ENCODE measurements around the gene CDK1.

The CDK1 gene

GRCh38 chr10:60798870-60799269 is 20.6 kb downstream of the CDK1 start:
- no peaks in the 10 kb centered on the region for H3K27me3 ChIP-seq (ENCODE audit: insufficient read depth, poor library complexity, severe bottlenecking)
- no peak overlapping the region for H3K27ac ChIP-seq (replicated peaks)
- DNase-seq (ENCODE audit: low read depth in 1 of 2, low spot score in 1 of 2): no peak
- no peak overlapping the region for H3K4me3 ChIP-seq (replicated peaks; ENCODE audit: insufficient read depth, low read length)
- TF ChIP-seq REST (IDR thresholded peaks at IDR 0.05; ENCODE audit: insufficient replicate concordance, low read depth) (no peak), POLR2AphosphoS5 (IDR thresholded peaks at IDR 0.05; ENCODE audit: low read depth) (no peak), SPI1 (IDR thresholded peaks at IDR 0.05; ENCODE audit: borderline replicate concordance, low read depth) (no peak), CTCF (IDR thresholded peaks at IDR 0.05; ENCODE audit: insufficient read depth, low read length) (no peak), GABPA (IDR thresholded peaks at IDR 0.05; ENCODE audit: low read depth) (no peak)

- DNase-seq (ENCODE audit: low read depth in 1 of 2, low spot score in 1 of 2): no peak
- Histone ChIP-seq H3K4me3 (replicated peaks; ENCODE audit: insufficient read depth, low read length) (no peak overlapping the region), H3K27ac (replicated peaks) (no peak overlapping the region), H3K27me3 (ENCODE audit: insufficient read depth, poor library complexity, severe bottlenecking) (no peaks in the 10 kb centered on the region)
- no peak for TF ChIP-seq SPI1 (IDR thresholded peaks at IDR 0.05; ENCODE audit: borderline replicate concordance, low read depth)
- TF ChIP-seq REST (IDR thresholded peaks at IDR 0.05; ENCODE audit: insufficient replicate concordance, low read depth): no peak
- TF ChIP-seq POLR2AphosphoS5 (IDR thresholded peaks at IDR 0.05; ENCODE audit: low read depth): no peak
- no peak for TF ChIP-seq GABPA (IDR thresholded peaks at IDR 0.05; ENCODE audit: low read depth)
- TF ChIP-seq CTCF (IDR thresholded peaks at IDR 0.05; ENCODE audit: insufficient read depth, low read length): no peak
These were observed 21.8 kb downstream of the CDK1 start for GRCh38 chr10:60799971-60800650.

GRCh38 chr10:60800918-60801317 is 22.6 kb downstream of the CDK1 start:
- H3K27me3 ChIP-seq (ENCODE audit: insufficient read depth, poor library complexity, severe bottlenecking): no peaks in the 10 kb centered on the region
- H3K4me3 ChIP-seq (replicated peaks; ENCODE audit: insufficient read depth, low read length): no peak overlapping the region
- no peak for TF ChIP-seq POLR2AphosphoS5 (IDR thresholded peaks at IDR 0.05; ENCODE audit: low read depth)
- no peak overlapping the region for H3K27ac ChIP-seq (replicated peaks)
- no peak for DNase-seq (ENCODE audit: low read depth in 1 of 2, low spot score in 1 of 2)

GRCh38 chr10:60801522-60801921 is 23.2 kb downstream of the CDK1 start:
- no peak overlapping the region for H3K27ac ChIP-seq (replicated peaks)
- 0 out of 2 replicates have a peak, but pooled peaks have one; percentile 33 for TF ChIP-seq SPI1 (IDR thresholded peaks at IDR 0.05; ENCODE audit: borderline replicate concordance, low read depth)
- no peak for TF ChIP-seq REST (IDR thresholded peaks at IDR 0.05; ENCODE audit: insufficient replicate concordance, low read depth)
- no peak for DNase-seq (ENCODE audit: low read depth in 1 of 2, low spot score in 1 of 2)
- H3K4me3 ChIP-seq (replicated peaks; ENCODE audit: insufficient read depth, low read length): no peak overlapping the region
- H3K27me3 ChIP-seq (ENCODE audit: insufficient read depth, poor library complexity, severe bottlenecking): no peaks in the 10 kb centered on the region

Data from HL-60 (cell line).